GM23248 (cell line): ENCODE measurements around the gene GADD45GIP1. TPM values are rescaled to one million over a fixed set of nuclear protein-coding genes. Genes with fewer than 3 reads are reported as not detected.

ENCODE experiments used
- DNase-seq: peaks from one replicate; pipeline ENCODE4 v3.0.0-alpha.2; 2015
- H2AFZ ChIP-seq: fragments of 200-600 bp; sonication (generic); 2 replicates; pipeline ENCODE4 v1.6.1; 2016; ENCODE audit warnings: antibody characterized with exemption
- H3F3A ChIP-seq: fragments of 200-600 bp; sonication (generic); 2 replicates; pipeline ENCODE4 v1.6.1; 2016; ENCODE audit warnings: mild to moderate bottlenecking, antibody characterized with exemption, mixed run types; ENCODE audit not compliant: insufficient read depth
- H3K27ac ChIP-seq: fragments of 200-600 bp; sonication (generic); 2 replicates; pipeline ENCODE4 v1.5.1; 2016; ENCODE audit warnings: mild to moderate bottlenecking
- H3K27me3 ChIP-seq: fragments of 200-600 bp; sonication (generic); replicated peaks from 2 replicates; pipeline ENCODE4 v1.6.1; 2016; ENCODE audit warnings: mild to moderate bottlenecking; ENCODE audit not compliant: insufficient read depth
- H3K36me3 ChIP-seq: fragments of 200-600 bp; sonication (generic); 2 replicates; pipeline ENCODE4 v1.6.1; 2016; ENCODE audit warnings: low read depth, mild to moderate bottlenecking
- H3K4me1 ChIP-seq: fragments of 200-600 bp; sonication (generic); 2 replicates; pipeline ENCODE4 v1.6.1; 2016; ENCODE audit warnings: mild to moderate bottlenecking; ENCODE audit not compliant: insufficient read depth
- H3K4me2 ChIP-seq: fragments of 200-600 bp; sonication (generic); one replicate; pipeline ENCODE4 v1.6.1; 2016; ENCODE audit warnings: mild to moderate bottlenecking; ENCODE audit not compliant: unreplicated experiment
- H3K4me3 ChIP-seq: fragments of 200-600 bp; sonication (generic); 2 replicates; pipeline ENCODE4 v1.5.1; 2016; ENCODE audit warnings: mild to moderate bottlenecking
- H3K79me2 ChIP-seq: fragments of 200-600 bp; sonication (generic); 2 replicates; pipeline ENCODE4 v1.6.1; 2016; ENCODE audit warnings: mild to moderate bottlenecking; ENCODE audit not compliant: insufficient read depth
- H3K9ac ChIP-seq: fragments of 200-600 bp; sonication (generic); 2 replicates; pipeline ENCODE4 v1.6.1; 2016; ENCODE audit warnings: mild to moderate bottlenecking
- H3K9me2 ChIP-seq: fragments of 200-600 bp; sonication (generic); 2 replicates; pipeline ENCODE4 v1.6.1; 2016; ENCODE audit warnings: mixed run types, mild to moderate bottlenecking, moderate library complexity; ENCODE audit not compliant: insufficient read depth
- H3K9me3 ChIP-seq: fragments of 200-600 bp; sonication (generic); one replicate; pipeline ENCODE4 v1.6.1; 2017; ENCODE audit warnings: low read depth
- H4K20me1 ChIP-seq: fragments of 200-600 bp; sonication (generic); 2 replicates; pipeline ENCODE4 v1.6.0; 2016; ENCODE audit not compliant: insufficient read depth
- EZH2 ChIP-seq: fragments of 200-600 bp; sonication (generic); IDR thresholded peaks from 2 replicates; pipeline ENCODE4 v1.6.1; 2018; ENCODE audit warnings: antibody characterized with exemption, mild to moderate bottlenecking; ENCODE audit not compliant: insufficient read depth, poor library complexity, severe bottlenecking
- EZH2phosphoT487 ChIP-seq: fragments of 200-600 bp; sonication (generic); IDR thresholded peaks from 2 replicates; pipeline ENCODE4 v1.6.1; 2018; ENCODE audit warnings: antibody characterized with exemption, moderate library complexity, mild to moderate bottlenecking, low read depth; ENCODE audit not compliant: insufficient read depth
- WGBS, 2 experiments: methylation state at CpG; one replicate each; pipeline ENCODE4 v1.1.6; 2015 to 2017; ENCODE audit warnings: low lambda C conversion rate in 2 of 2, low coverage in 1 of 2; ENCODE audit errors: missing lambda C conversion rate in 2 of 2; 5-methylcytosine and 5-hydroxymethylcytosine counted together
- in situ Hi-C: fragments of 300-500 bp; cut with MboI; formaldehyde crosslinking; loops from 2 replicates; pipeline ENCODE4 v1.15.0; 2020
- polyA plus RNA-seq: library from polyadenylated mRNA; unstranded; fragments of >200 nt; fragmentation: Nextera tagmentation; extraction: Ambion mirVana; gene quantifications from 2 replicates; pipeline ENCODE4 v1.2.1, GENCODE V29; 2016
- total RNA-seq: library from RNA; depleted of rRNA; stranded (reverse); fragments of >200 nt; shearing (Covaris generic); gene quantifications from 2 replicates; pipeline ENCODE4 v1.2.3, GENCODE V29; 2014; rRNA removed

Gene GADD45GIP1
- total RNA-seq, result 41.6 and 48.4 TPM in 2 replicates
- 132 and 136 TPM in 2 replicates for polyA plus RNA-seq

GRCh38 chr19:12956446-12957388, at the start of gene GADD45GIP1:
GADD45GIP1 (minus strand) TSS chr19:12957223; CDS start chr19:12957212, 11 bp downstream.
- WGBS, 2 experiments, result 3 to 4% methylated on average over 62 to 82 of the region's 84 CpGs
- H3K27me3 ChIP-seq, result no peaks in the 10 kb centered on the region
- peak within 1 kb of the TSS; percentile 99 for H3K27ac ChIP-seq
- TF ChIP-seq EZH2phosphoT487 (no peak), EZH2 (no peak)
- peak within 1 kb of the TSS; percentile 79 for H3K4me3 ChIP-seq
- H3K4me1 ChIP-seq, result peaks cover 19% of the 10 kb centered on the region
- peaks cover 59% of the 10 kb centered on the region for H3K79me2 ChIP-seq
- peak within 1 kb of the TSS; percentile 91 for H3K9ac ChIP-seq
- H3F3A ChIP-seq, result peaks cover 40% of the 10 kb centered on the region
- no peaks in the 10 kb centered on the region for H4K20me1 ChIP-seq
- in situ Hi-C loops, result loop anchor here (25.0 kb wide), 1 partner anchor 631 kb away; no protein-coding TSS in a partner anchor
- H3K36me3 ChIP-seq, result peaks cover 9% of the 10 kb centered on the region; the same call in 1 of the 2 replicates
- peak within 1 kb of the TSS; percentile 85 for H2AFZ ChIP-seq
- peak; percentile 90 for DNase-seq
- H3K9me3 ChIP-seq, result no peaks in the 10 kb centered on the region
- no peaks in the 10 kb centered on the region for H3K9me2 ChIP-seq
- peak within 1 kb of the TSS; percentile 78 for H3K4me2 ChIP-seq

GRCh38 chr19:13005861-13006370, 48.9 kb upstream of the GADD45GIP1 start:
- H3K9me3 ChIP-seq, result no peaks in the 10 kb centered on the region
- H4K20me1 ChIP-seq, result no peaks in the 10 kb centered on the region
- DNase-seq, result peak; percentile 26
- no peaks in the 10 kb centered on the region for H3K27me3 ChIP-seq
- no peak overlapping the region for H3K4me3 ChIP-seq
- H2AFZ ChIP-seq, result no peak overlapping the region
- H3K4me2 ChIP-seq, result no peak overlapping the region
- H3K9me2 ChIP-seq, result no peaks in the 10 kb centered on the region
- no peak for TF ChIP-seq EZH2phosphoT487
- TF ChIP-seq EZH2, result no peak
- H3K9ac ChIP-seq, result no peak overlapping the region; the same call in 1 of the 2 replicates
- peaks cover 39% of the 10 kb centered on the region for H3K4me1 ChIP-seq
- in situ Hi-C loops, result no loop called here
- no peaks in the 10 kb centered on the region; the same call in 1 of the 2 replicates for H3F3A ChIP-seq
- H3K79me2 ChIP-seq, result peaks cover 100% of the 10 kb centered on the region
- H3K27ac ChIP-seq, result no peak overlapping the region
- 51 to 62% methylated on average over 11 to 12 of the region's 12 CpGs for WGBS, 2 experiments
- no peaks in the 10 kb centered on the region for H3K36me3 ChIP-seq

GRCh38 chr19:13005253-13005652, 48.2 kb upstream of the GADD45GIP1 start:
- H3K79me2 ChIP-seq, result peaks cover 100% of the 10 kb centered on the region

GRCh38 chr19:13004273-13004672, 47.2 kb upstream of the GADD45GIP1 start:
- no peaks in the 10 kb centered on the region for H3K9me2 ChIP-seq
- no peak for DNase-seq
- WGBS, 2 experiments, result 63 to 69% methylated on average over 7 of the region's 7 CpGs
- H3K27me3 ChIP-seq, result no peaks in the 10 kb centered on the region
- in situ Hi-C loops, result no loop called here
- TF ChIP-seq EZH2phosphoT487 (no peak), EZH2 (no peak)
- H3K9ac ChIP-seq, result no peak overlapping the region
- peaks cover 100% of the 10 kb centered on the region for H3K79me2 ChIP-seq
- H3K27ac ChIP-seq, result no peak overlapping the region
- H3K36me3 ChIP-seq, result no peaks in the 10 kb centered on the region
- H4K20me1 ChIP-seq, result no peaks in the 10 kb centered on the region
- H3F3A ChIP-seq, result no peaks in the 10 kb centered on the region; the same call in 1 of the 2 replicates
- H3K4me2 ChIP-seq, result no peak overlapping the region
- H3K4me3 ChIP-seq, result no peak overlapping the region
- peaks cover 35% of the 10 kb centered on the region for H3K4me1 ChIP-seq
- H3K9me3 ChIP-seq, result no peaks in the 10 kb centered on the region
- H2AFZ ChIP-seq, result no peak overlapping the region

More at GRCh38 chr19:13005253-13005652, 48.2 kb upstream of the GADD45GIP1 start:
- H3K36me3 ChIP-seq, result no peaks in the 10 kb centered on the region
- H2AFZ ChIP-seq, result no peak overlapping the region
- no peak overlapping the region; the same call in 1 of the 2 replicates for H3K9ac ChIP-seq
- no peak overlapping the region for H3K4me3 ChIP-seq
- 77 to 81% methylated on average over 4 of the region's 4 CpGs for WGBS, 2 experiments
- H3K9me3 ChIP-seq, result no peaks in the 10 kb centered on the region
- H3K27me3 ChIP-seq, result no peaks in the 10 kb centered on the region
- H3K9me2 ChIP-seq, result no peaks in the 10 kb centered on the region
- peaks cover 40% of the 10 kb centered on the region for H3K4me1 ChIP-seq
- no peaks in the 10 kb centered on the region; the same call in 1 of the 2 replicates for H3F3A ChIP-seq
- in situ Hi-C loops, result no loop called here
- H3K27ac ChIP-seq, result no peak overlapping the region
- H4K20me1 ChIP-seq, result no peaks in the 10 kb centered on the region
- H3K4me2 ChIP-seq, result no peak overlapping the region
- TF ChIP-seq EZH2phosphoT487 (no peak), EZH2 (no peak)
- no peak for DNase-seq
